ENCODE data around the gene USP49.

- TF ChIP-seq GATA3 (IDR thresholded peaks at IDR 0.05; ENCODE audit: low read depth, low read length) (no peak), GATA2 (IDR thresholded peaks at IDR 0.05; ENCODE audit: low read depth, low read length) (no peak)
Measured at GRCh38 chr6:41832263-41832662, 62.9 kb downstream of the USP49 start.
